Neutrophil (primary cell): ENCODE data around the gene BNC2.

Source experiments
- H3K27ac ChIP-seq: fragments of 200-600 bp; sonication (generic); 2 replicates; pipeline ENCODE4 v1.5.1; 2016; ENCODE audit warnings: mild to moderate bottlenecking, moderate library complexity
- H3K27me3 ChIP-seq: fragments of 200-600 bp; sonication (generic); 2 replicates; pipeline ENCODE4 v1.6.0; 2016; ENCODE audit warnings: mild to moderate bottlenecking
- H3K36me3 ChIP-seq: fragments of 200-600 bp; sonication (generic); 2 replicates; pipeline ENCODE4 v1.5.1; 2017
- H3K4me1 ChIP-seq, 2 experiments: fragments of 200-600 bp in 1 of 2; sonication (generic) in 1 of 2; 1 replicate in 1 of 2; 2 replicates in 1 of 2; pipeline versions ENCODE4 v1.5.1 to v1.6.1; 2013 to 2016; ENCODE audit warnings: low read depth in 1 of 2, low read length in 1 of 2, mild to moderate bottlenecking in 1 of 2, moderate library complexity in 1 of 2; ENCODE audit not compliant: control insufficient read depth in 1 of 2, insufficient read depth in 1 of 2
- H3K4me3 ChIP-seq, 2 experiments: fragments of 200-600 bp in 1 of 2; sonication (generic) in 1 of 2; 1 replicate in 1 of 2; 2 replicates in 1 of 2; pipeline ENCODE4 v1.5.1; 2013 to 2016; ENCODE audit warnings: low read depth in 1 of 2, low read length in 1 of 2, mild to moderate bottlenecking in 1 of 2, moderate library complexity in 1 of 2
- H3K9me3 ChIP-seq: fragments of 200-600 bp; sonication (generic); 2 replicates; pipeline ENCODE4 v1.5.1; 2016
- CTCF ChIP-seq: fragments of 200-600 bp; sonication (generic); IDR thresholded peaks from 2 replicates; pipeline ENCODE4 v1.5.1; 2016; ENCODE audit warnings: antibody characterized with exemption

BNC2 gene

GRCh38 chr9:16753256-16753655 is 117.2 kb downstream of the BNC2 start:
- H3K4me1 ChIP-seq: no peaks in the 10 kb centered on the region
- no peaks in the 10 kb centered on the region for H3K27me3 ChIP-seq
- H3K4me3 ChIP-seq: no peak overlapping the region
- H3K27ac ChIP-seq: no peak overlapping the region
- no peaks in the 10 kb centered on the region for H3K9me3 ChIP-seq
- no peaks in the 10 kb centered on the region for H3K36me3 ChIP-seq
- TF ChIP-seq CTCF: no peak

- H3K4me1 ChIP-seq: no peaks in the 10 kb centered on the region
- H3K9me3 ChIP-seq: no peaks in the 10 kb centered on the region
- no peak overlapping the region for H3K4me3 ChIP-seq
- H3K36me3 ChIP-seq: no peaks in the 10 kb centered on the region
- TF ChIP-seq CTCF: no peak
- no peak overlapping the region for H3K27ac ChIP-seq
- no peaks in the 10 kb centered on the region for H3K27me3 ChIP-seq
These were observed 117.9 kb downstream of the BNC2 start for GRCh38 chr9:16752601-16753000.

GRCh38 chr9:16750553-16750952 is 119.9 kb downstream of the BNC2 start:
- Histone ChIP-seq H3K27ac (no peak overlapping the region), H3K27me3 (no peaks in the 10 kb centered on the region), H3K9me3 (no peaks in the 10 kb centered on the region), H3K4me1 (no peaks in the 10 kb centered on the region), H3K36me3 (no peaks in the 10 kb centered on the region), H3K4me3 (no peak overlapping the region)
- TF ChIP-seq CTCF: no peak

- no peaks in the 10 kb centered on the region for H3K4me1 ChIP-seq
- H3K27me3 ChIP-seq: no peaks in the 10 kb centered on the region
- TF ChIP-seq CTCF: no peak
- no peak overlapping the region for H3K4me3 ChIP-seq
- no peaks in the 10 kb centered on the region for H3K36me3 ChIP-seq
- H3K27ac ChIP-seq: no peak overlapping the region
- H3K9me3 ChIP-seq: no peaks in the 10 kb centered on the region
These were observed 125.1 kb downstream of the BNC2 start for GRCh38 chr9:16745359-16745758.

GRCh38 chr9:16744394-16744793 is 126.1 kb downstream of the BNC2 start:
- Histone ChIP-seq H3K4me3 (no peak overlapping the region), H3K9me3 (no peaks in the 10 kb centered on the region), H3K27me3 (no peaks in the 10 kb centered on the region), H3K27ac (no peak overlapping the region), H3K36me3 (no peaks in the 10 kb centered on the region), H3K4me1 (no peaks in the 10 kb centered on the region)
- no peak for TF ChIP-seq CTCF

GRCh38 chr9:16743375-16743774 is 127.1 kb downstream of the BNC2 start:
- Histone ChIP-seq H3K4me3 (no peak overlapping the region), H3K27ac (no peak overlapping the region), H3K4me1 (no peaks in the 10 kb centered on the region), H3K9me3 (no peaks in the 10 kb centered on the region), H3K27me3 (no peaks in the 10 kb centered on the region), H3K36me3 (no peaks in the 10 kb centered on the region)
- TF ChIP-seq CTCF: no peak
